ENCODE results near the gene CDC7.

Gene CDC7

GRCh38 chr1:91529856-91530255 lies 29.2 kb downstream of the CDC7 start:
- no peaks in the 10 kb centered on the region for H3K9me3 ChIP-seq (ENCODE audit: low read depth, low read length)
- H3K4me3 ChIP-seq, result no peak overlapping the region
- H3K9ac ChIP-seq (ENCODE audit: insufficient read length), result no peak overlapping the region
- peaks cover 4% of the 10 kb centered on the region; the same call in 1 of the 2 replicates for H3K36me3 ChIP-seq (ENCODE audit: insufficient read depth, low read length)
- no peak for DNase-seq (ENCODE audit: low read depth, low spot score)
- no peak for TF ChIP-seq FOXP2 (optimal IDR thresholded peaks at IDR 0.05; ENCODE audit: control extremely low read depth, extremely low read length, insufficient read depth)
- TF ChIP-seq POLR2AphosphoS5 (IDR thresholded peaks at IDR 0.05; ENCODE audit: borderline replicate concordance, low read depth, low read length), result no peak
- no peak for TF ChIP-seq EZH2 (IDR thresholded peaks at IDR 0.05)
- no peak overlapping the region for H3K27ac ChIP-seq

- Histone ChIP-seq H3K9me3 (ENCODE audit: low read depth, low read length) (no peaks in the 10 kb centered on the region), H3K9ac (ENCODE audit: insufficient read length) (no peak overlapping the region), H3K27ac (no peak overlapping the region), H3K36me3 (ENCODE audit: insufficient read depth, low read length) (no peaks in the 10 kb centered on the region), H3K4me3 (no peak overlapping the region)
- TF ChIP-seq POLR2AphosphoS5 (IDR thresholded peaks at IDR 0.05; ENCODE audit: borderline replicate concordance, low read depth, low read length) (no peak), FOXP2 (optimal IDR thresholded peaks at IDR 0.05; ENCODE audit: control extremely low read depth, extremely low read length, insufficient read depth) (no peak), EZH2 (IDR thresholded peaks at IDR 0.05) (no peak)
- DNase-seq (ENCODE audit: low read depth, low spot score), result no peak
Measured at GRCh38 chr1:91533361-91534024, 32.8 kb downstream of the CDC7 start.

- Histone ChIP-seq H3K4me3 (no peak overlapping the region), H3K9me3 (ENCODE audit: low read depth, low read length) (no peaks in the 10 kb centered on the region)
Measured at GRCh38 chr1:91535441-91535840, 34.8 kb downstream of the CDC7 start.

GRCh38 chr1:91537281-91537986 lies 36.8 kb downstream of the CDC7 start:
- H3K4me3 ChIP-seq, result no peak overlapping the region
- H3K27ac ChIP-seq, result no peak overlapping the region
- no peak overlapping the region for H3K9ac ChIP-seq (ENCODE audit: insufficient read length)
- no peaks in the 10 kb centered on the region for H3K36me3 ChIP-seq (ENCODE audit: insufficient read depth, low read length)
- no peaks in the 10 kb centered on the region for H3K9me3 ChIP-seq (ENCODE audit: low read depth, low read length)
- DNase-seq (ENCODE audit: low read depth, low spot score), result no peak
- TF ChIP-seq POLR2AphosphoS5 (IDR thresholded peaks at IDR 0.05; ENCODE audit: borderline replicate concordance, low read depth, low read length) (no peak), EZH2 (IDR thresholded peaks at IDR 0.05) (no peak), FOXP2 (optimal IDR thresholded peaks at IDR 0.05; ENCODE audit: control extremely low read depth, extremely low read length, insufficient read depth) (no peak)

More at GRCh38 chr1:91535441-91535840, 34.8 kb downstream of the CDC7 start:
- Histone ChIP-seq H3K9ac (ENCODE audit: insufficient read length) (no peak overlapping the region), H3K27ac (no peak overlapping the region), H3K36me3 (ENCODE audit: insufficient read depth, low read length) (no peaks in the 10 kb centered on the region)
- no peak for DNase-seq (ENCODE audit: low read depth, low spot score)
- TF ChIP-seq EZH2 (IDR thresholded peaks at IDR 0.05), result no peak
- TF ChIP-seq FOXP2 (optimal IDR thresholded peaks at IDR 0.05; ENCODE audit: control extremely low read depth, extremely low read length, insufficient read depth), result no peak
- TF ChIP-seq POLR2AphosphoS5 (IDR thresholded peaks at IDR 0.05; ENCODE audit: borderline replicate concordance, low read depth, low read length), result no peak

- no peak overlapping the region for H3K4me3 ChIP-seq
- no peaks in the 10 kb centered on the region for H3K36me3 ChIP-seq (ENCODE audit: insufficient read depth, low read length)
- H3K9me3 ChIP-seq (ENCODE audit: low read depth, low read length), result no peaks in the 10 kb centered on the region
- no peak overlapping the region for H3K9ac ChIP-seq (ENCODE audit: insufficient read length)
- TF ChIP-seq EZH2 (IDR thresholded peaks at IDR 0.05), result no peak
- no peak for TF ChIP-seq FOXP2 (optimal IDR thresholded peaks at IDR 0.05; ENCODE audit: control extremely low read depth, extremely low read length, insufficient read depth)
- no peak for TF ChIP-seq POLR2AphosphoS5 (IDR thresholded peaks at IDR 0.05; ENCODE audit: borderline replicate concordance, low read depth, low read length)
- H3K27ac ChIP-seq, result no peak overlapping the region
- no peak for DNase-seq (ENCODE audit: low read depth, low spot score)
Measured at GRCh38 chr1:91537987-91538304, 37.3 kb downstream of the CDC7 start.

GRCh38 chr1:91540910-91541309 lies 40.3 kb downstream of the CDC7 start:
- no peak overlapping the region for H3K27ac ChIP-seq
- H3K9me3 ChIP-seq (ENCODE audit: low read depth, low read length), result no peaks in the 10 kb centered on the region
- TF ChIP-seq POLR2AphosphoS5 (IDR thresholded peaks at IDR 0.05; ENCODE audit: borderline replicate concordance, low read depth, low read length) (no peak), FOXP2 (optimal IDR thresholded peaks at IDR 0.05; ENCODE audit: control extremely low read depth, extremely low read length, insufficient read depth) (no peak), EZH2 (IDR thresholded peaks at IDR 0.05) (no peak)
- no peak for DNase-seq (ENCODE audit: low read depth, low spot score)
- no peak overlapping the region for H3K4me3 ChIP-seq
- no peaks in the 10 kb centered on the region for H3K36me3 ChIP-seq (ENCODE audit: insufficient read depth, low read length)
- H3K9ac ChIP-seq (ENCODE audit: insufficient read length), result no peak overlapping the region

- Histone ChIP-seq H3K36me3 (ENCODE audit: insufficient read depth, low read length) (no peaks in the 10 kb centered on the region), H3K27ac (no peak overlapping the region), H3K9me3 (ENCODE audit: low read depth, low read length) (no peaks in the 10 kb centered on the region), H3K9ac (ENCODE audit: insufficient read length) (no peak overlapping the region), H3K4me3 (no peak overlapping the region)
- DNase-seq (ENCODE audit: low read depth, low spot score), result no peak
- TF ChIP-seq EZH2 (IDR thresholded peaks at IDR 0.05), result no peak
- no peak for TF ChIP-seq POLR2AphosphoS5 (IDR thresholded peaks at IDR 0.05; ENCODE audit: borderline replicate concordance, low read depth, low read length)
- TF ChIP-seq FOXP2 (optimal IDR thresholded peaks at IDR 0.05; ENCODE audit: control extremely low read depth, extremely low read length, insufficient read depth), result no peak
Measured at GRCh38 chr1:91541918-91542533, 41.4 kb downstream of the CDC7 start.

- Histone ChIP-seq H3K4me3 (no peak overlapping the region), H3K9me3 (ENCODE audit: low read depth, low read length) (no peaks in the 10 kb centered on the region), H3K36me3 (ENCODE audit: insufficient read depth, low read length) (no peaks in the 10 kb centered on the region), H3K27ac (no peak overlapping the region), H3K9ac (ENCODE audit: insufficient read length) (no peak overlapping the region)
- DNase-seq (ENCODE audit: low read depth, low spot score), result no peak
- no peak for TF ChIP-seq FOXP2 (optimal IDR thresholded peaks at IDR 0.05; ENCODE audit: control extremely low read depth, extremely low read length, insufficient read depth)
- TF ChIP-seq EZH2 (IDR thresholded peaks at IDR 0.05), result no peak
- TF ChIP-seq POLR2AphosphoS5 (IDR thresholded peaks at IDR 0.05; ENCODE audit: borderline replicate concordance, low read depth, low read length), result no peak
Measured at GRCh38 chr1:91545506-91546300, 45.1 kb downstream of the CDC7 start.
